ENCODE measurements around the gene TOR4A.
"Not testable (repeated sequence)": the region's sequence is repeated elsewhere in the genome, so short reads cannot be mapped to it uniquely, and the experiment has no call there.

Gene TOR4A

DNA sequence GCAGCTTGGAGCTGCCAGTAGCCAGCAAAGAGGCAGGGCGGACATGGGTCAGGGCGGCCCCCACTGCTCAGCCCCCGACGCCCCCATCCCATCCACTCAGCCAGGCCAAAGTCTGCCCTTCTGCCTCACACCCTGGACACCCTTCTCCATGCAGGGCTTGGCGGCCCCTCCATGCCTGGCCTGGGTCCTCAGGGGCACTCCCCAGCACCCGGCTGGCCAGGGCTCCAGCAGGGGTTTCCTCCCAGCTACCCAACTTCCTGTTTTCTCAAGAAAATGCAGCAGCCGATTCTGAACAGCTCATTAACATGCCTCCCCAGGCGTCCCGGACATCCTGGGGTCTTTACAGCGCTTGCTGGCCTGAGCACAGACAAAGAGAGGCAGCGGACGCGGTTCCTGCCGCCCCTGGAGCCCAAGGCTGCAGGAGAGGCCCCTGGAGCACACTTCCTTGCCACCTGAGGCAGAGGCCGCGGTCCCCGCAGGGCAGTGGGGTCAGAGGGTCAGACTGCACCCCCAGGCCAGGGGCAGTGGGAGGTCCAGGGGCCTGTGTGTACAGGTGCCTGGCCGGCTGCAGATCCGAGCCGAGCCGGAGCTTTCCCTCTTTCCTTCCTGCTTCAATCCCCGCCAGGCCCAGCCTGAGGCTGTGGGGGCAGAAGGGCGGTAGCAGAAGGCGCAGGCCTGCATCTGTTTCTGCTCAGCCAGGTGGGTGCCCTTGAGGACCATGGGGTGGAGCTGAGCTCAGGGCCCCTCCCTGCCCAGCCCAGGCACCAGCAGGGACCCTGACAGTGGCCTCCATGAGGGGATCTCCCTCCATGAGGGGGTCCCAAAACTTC is 43.2 kb downstream of the TOR4A start:
- peak in 1 of 2 donors; percentile 53 for DNase-seq

- no peak for DNase-seq
These were observed 44.3 kb downstream of the TOR4A start for GRCh38 chr9:137321726-137322361.

- DNase-seq: no peak
These were observed 46.2 kb downstream of the TOR4A start for GRCh38 chr9:137323531-137324331.

DNA sequence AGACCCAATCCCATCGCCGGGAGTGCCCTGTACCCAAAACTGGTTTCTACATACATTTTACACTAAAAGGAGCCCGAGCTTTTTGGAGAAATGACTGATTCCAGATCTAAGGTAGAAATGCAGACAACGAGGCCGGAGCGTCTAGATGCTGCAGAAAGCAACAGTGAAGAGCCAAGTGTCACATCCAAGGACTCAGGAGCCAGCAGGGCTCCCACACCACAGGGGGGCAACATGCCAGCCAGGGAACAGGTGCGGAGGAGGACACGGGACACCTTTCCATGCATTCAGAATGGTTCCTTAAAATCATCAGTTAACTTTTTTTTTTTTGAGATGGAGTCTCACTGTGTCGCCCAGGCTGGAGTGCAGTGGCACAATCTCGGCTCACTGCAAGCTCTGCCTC is 47.6 kb downstream of the TOR4A start:
- DNase-seq: no peak

DNA sequence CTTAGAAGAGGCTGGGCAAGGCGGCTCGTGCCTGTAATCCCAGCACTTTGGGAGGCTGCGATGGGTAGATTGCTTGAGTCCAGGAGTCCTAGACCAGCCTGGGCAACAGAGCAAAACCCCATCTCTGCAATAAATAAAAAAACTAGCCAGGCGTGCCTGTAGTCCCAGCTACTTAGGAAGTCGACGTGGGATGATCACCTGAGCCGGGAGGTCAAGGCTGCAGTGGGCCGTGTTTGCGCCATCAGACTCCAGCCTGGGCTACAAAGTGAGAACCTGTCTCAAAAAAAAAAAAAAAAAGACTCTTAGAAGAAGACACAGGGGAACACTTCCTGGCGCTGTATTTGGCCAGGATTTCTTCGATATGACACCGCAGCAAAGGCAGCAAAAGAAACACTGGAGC is 48.3 kb downstream of the TOR4A start:
- DNase-seq: no peak

DNA sequence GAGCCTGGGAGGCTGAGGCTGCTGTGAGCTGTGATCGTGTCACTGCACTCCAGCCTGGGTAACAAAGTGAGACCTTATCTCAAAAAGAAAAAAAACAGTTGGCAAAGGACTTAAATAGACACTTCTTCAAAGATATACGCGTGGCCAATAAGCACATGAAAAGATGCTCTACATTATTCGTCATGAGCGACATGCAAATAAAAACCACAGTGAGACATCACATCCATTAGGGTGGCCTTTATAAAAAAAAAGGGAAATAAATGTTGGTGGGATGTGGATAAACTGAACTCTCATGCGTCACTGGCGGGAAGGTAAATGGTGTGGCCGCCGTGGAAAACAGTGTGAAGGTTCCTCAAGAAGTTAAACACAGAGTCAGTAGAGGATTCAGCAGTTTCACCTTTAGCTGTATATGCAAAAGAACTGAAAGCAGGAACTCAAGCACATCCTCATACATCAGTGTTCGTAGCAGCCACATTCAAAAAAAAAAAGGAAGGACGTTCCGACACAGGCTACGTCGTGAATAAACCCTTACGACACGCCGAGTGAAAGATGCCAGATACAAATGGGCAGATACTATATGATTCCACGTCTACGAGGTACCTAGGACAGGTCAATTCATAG is 49.0 kb downstream of the TOR4A start:
- DNase-seq: peak; percentile 68 to 73

DNA sequence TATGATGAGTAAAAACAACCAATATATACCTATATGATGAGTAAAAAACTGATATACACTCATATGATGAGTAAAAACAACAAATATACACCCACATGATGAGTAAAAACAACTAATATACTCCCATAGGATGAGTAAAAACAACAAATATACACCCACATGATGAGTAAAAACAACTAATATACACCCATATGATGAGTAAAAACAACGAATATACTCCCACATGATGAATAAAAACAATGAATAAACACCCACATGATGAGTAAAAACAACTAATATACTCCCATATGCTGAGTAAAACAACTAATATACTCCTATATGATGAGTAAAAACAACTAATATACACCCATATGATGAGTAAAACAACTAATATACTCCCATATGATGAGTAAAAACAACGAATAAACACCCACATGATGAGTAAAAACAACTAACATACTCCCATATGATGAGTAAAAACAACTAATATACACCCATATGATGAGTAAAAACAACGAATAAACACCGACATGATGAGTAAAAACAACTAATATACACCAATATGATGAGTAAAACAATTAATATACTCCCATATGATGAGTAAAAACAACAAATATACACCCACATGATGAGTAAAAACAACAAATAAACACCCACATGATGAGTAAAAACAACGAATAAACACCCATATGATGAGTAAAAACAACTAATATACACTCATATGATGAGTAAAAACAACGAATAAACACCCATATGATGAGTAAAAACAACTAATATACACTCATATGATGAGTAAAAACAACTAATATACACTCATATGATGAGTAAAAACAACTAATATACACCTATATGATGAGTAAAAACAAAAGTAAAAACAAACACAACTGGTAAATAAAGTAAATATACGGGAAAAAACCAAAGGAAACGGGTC is 50.4 kb downstream of the TOR4A start:
- peak; percentile 22 to 25 for DNase-seq

DNA sequence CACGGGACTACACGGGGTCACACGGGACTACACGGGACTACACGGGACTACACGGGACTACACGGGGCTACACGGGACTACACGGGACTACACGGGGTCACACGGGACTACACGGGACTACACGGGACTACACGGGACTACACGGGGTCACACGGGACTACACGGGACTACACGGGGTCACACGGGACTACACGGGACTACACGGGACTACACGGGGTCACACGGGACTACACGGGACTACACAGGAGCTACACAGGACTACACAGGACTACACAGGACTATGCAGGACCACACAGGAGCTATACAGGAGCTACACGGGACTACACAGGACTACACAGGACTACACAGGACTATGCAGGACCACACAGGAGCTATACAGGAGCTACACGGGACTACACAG is 52.1 kb downstream of the TOR4A start:
- not testable (repeated sequence) for DNase-seq

- no peak for DNase-seq
These were observed 53.2 kb downstream of the TOR4A start for GRCh38 chr9:137330689-137331088.

- no peak for DNase-seq
These were observed 54.4 kb downstream of the TOR4A start for GRCh38 chr9:137331929-137332328.
